Left ventricle myocardium inferior (tissue), 1 donor: ENCODE measurements around the gene DOK3. TPM values are rescaled to one million over a fixed set of nuclear protein-coding genes. Genes with fewer than 3 reads are reported as not detected.

Experiments used
- DNase-seq: peaks from one replicate; pipeline ENCODE4 v3.0.0-alpha.2; 2020
- H3K27ac ChIP-seq: fragments of 200-600 bp; replicated peaks from 2 replicates; pipeline ENCODE4 v1.8.0; 2021
- H3K27me3 ChIP-seq: fragments of 200-600 bp; 2 replicates; pipeline ENCODE4 v1.8.0; 2021; ENCODE audit warnings: low read depth
- H3K36me3 ChIP-seq: fragments of 200-600 bp; 2 replicates; pipeline ENCODE4 v1.8.0; 2021
- H3K4me1 ChIP-seq: fragments of 200-600 bp; 2 replicates; pipeline ENCODE4 v1.8.0; 2021
- H3K4me3 ChIP-seq: fragments of 200-600 bp; 2 replicates; pipeline ENCODE4 v1.8.0; 2021; ENCODE audit warnings: mild to moderate bottlenecking, moderate library complexity
- H3K9me3 ChIP-seq: fragments of 200-600 bp; replicated peaks from 2 replicates; pipeline ENCODE4 v1.8.0; 2021
- CTCF ChIP-seq: fragments of 200-600 bp; IDR thresholded peaks from 2 replicates; pipeline ENCODE4 v1.8.0; 2021; ENCODE audit warnings: antibody characterized with exemption, mild to moderate bottlenecking, borderline replicate concordance
- intact Hi-C: fragments of 100-400 bp; cut with micrococcal nuclease; formaldehyde crosslinking; loops from one replicate; pipeline ENCODE4 v1.11.0; 2022
- total RNA-seq: library from RNA; stranded (reverse); fragmentation: NEBNext Ultra II Directional; extraction: Animal tissue kit (Norgen Biotek cat#: 25700); gene quantifications from one replicate; pipeline ENCODE4 v1.2.1, GENCODE V29; 2021
- donor health status: DM: no; HTN: yes; CAD: no; lungs with severe emphysema.

Gene DOK3
- total RNA-seq, 1 donor from 2014 or later: 3.3 TPM

GRCh38 chr5:177494346-177495195 is 15.1 kb downstream of the DOK3 start:
- intact Hi-C loops: no loop called here
- Histone ChIP-seq H3K27me3 (no peaks in the 10 kb centered on the region), H3K4me3 (peak overlapping the region; percentile 96), H3K9me3 (no peaks in the 10 kb centered on the region), H3K36me3 (peaks cover 35% of the 10 kb centered on the region), H3K27ac (peak overlapping the region; percentile 95), H3K4me1 (peaks cover 72% of the 10 kb centered on the region)
- TF ChIP-seq CTCF: peak; percentile 29
- DNase-seq: peak; percentile 60

GRCh38 chr5:177493795-177494345 is 15.8 kb downstream of the DOK3 start:
- Histone ChIP-seq H3K9me3 (no peaks in the 10 kb centered on the region), H3K4me1 (peaks cover 72% of the 10 kb centered on the region), H3K36me3 (peaks cover 42% of the 10 kb centered on the region), H3K27me3 (peaks cover 4% of the 10 kb centered on the region), H3K27ac (peak overlapping the region; percentile 95), H3K4me3 (no peak overlapping the region)
- DNase-seq: no peak
- no peak for TF ChIP-seq CTCF
- intact Hi-C loops: no loop called here

GRCh38 chr5:177492841-177493240 is 16.8 kb downstream of the DOK3 start:
- Histone ChIP-seq H3K9me3 (no peaks in the 10 kb centered on the region), H3K4me1 (peaks cover 61% of the 10 kb centered on the region), H3K4me3 (no peak overlapping the region), H3K27me3 (peaks cover 9% of the 10 kb centered on the region), H3K36me3 (peaks cover 52% of the 10 kb centered on the region), H3K27ac (no peak overlapping the region)
- no peak for DNase-seq
- no peak for TF ChIP-seq CTCF
- intact Hi-C loops: no loop called here

GRCh38 chr5:177491983-177492746 is 17.5 kb downstream of the DOK3 start:
- Histone ChIP-seq H3K27ac (no peak overlapping the region), H3K9me3 (no peaks in the 10 kb centered on the region), H3K4me3 (no peak overlapping the region), H3K36me3 (peaks cover 59% of the 10 kb centered on the region), H3K4me1 (peaks cover 57% of the 10 kb centered on the region), H3K27me3 (peaks cover 16% of the 10 kb centered on the region)
- intact Hi-C loops: no loop called here
- DNase-seq: no peak
- no peak for TF ChIP-seq CTCF

GRCh38 chr5:177491429-177491945 is 18.1 kb downstream of the DOK3 start:
- Histone ChIP-seq H3K27ac (no peak overlapping the region), H3K9me3 (no peaks in the 10 kb centered on the region), H3K4me3 (no peak overlapping the region), H3K27me3 (peaks cover 17% of the 10 kb centered on the region), H3K36me3 (peaks cover 60% of the 10 kb centered on the region), H3K4me1 (peaks cover 50% of the 10 kb centered on the region)
- DNase-seq: no peak
- TF ChIP-seq CTCF: peak; percentile 62
- intact Hi-C loops: no loop called here
